A549 (cell line): ENCODE data around the gene MAP3K13.
A peak's percentile ranks its signal among the peaks of the same experiment; 100 is the strongest.

Experiments
- CBX8 ChIP-seq: fragments of 200-600 bp; sonication (generic); IDR thresholded peaks from 2 replicates; pipeline ENCODE4 v1.6.1; 2016
- CEBPB ChIP-seq, 2 experiments: fragments of >200 bp in 1 of 2; sonication (Bioruptor Twin) in 1 of 2; formaldehyde crosslinking in 1 of 2; IDR thresholded peaks; 2 replicates each; pipeline ENCODE4 v1.6.1; 2012 to 2016
- CTCF ChIP-seq: fragments of >200 bp; sonication (Bioruptor Twin); formaldehyde crosslinking; IDR thresholded peaks from 3 replicates; pipeline ENCODE4 v1.5.1; 2016
- EP300 ChIP-seq, 2 experiments: fragments of >200 bp; sonication (Bioruptor Twin); formaldehyde crosslinking; IDR thresholded peaks; 2 replicates in 1 of 2; 3 replicates in 1 of 2; pipeline ENCODE4 v1.6.1; 2016 to 2017
- HDAC2 ChIP-seq: fragments of 200-600 bp; sonication (generic); IDR thresholded peaks from 2 replicates; pipeline ENCODE4 v1.6.1; 2016
- HEYL ChIP-seq: fragments of 250-450 bp; sonication (Bioruptor Pico); IDR thresholded peaks from 2 replicates; pipeline ENCODE4 v1.8.0; 2021; ENCODE audit warnings: mild to moderate bottlenecking, moderate library complexity
- MAX ChIP-seq: IDR thresholded peaks from 2 replicates; pipeline ENCODE4 v1.6.1; 2012
- POLR2A ChIP-seq: IDR thresholded peaks from 2 replicates; pipeline ENCODE4 v1.6.1; 2012; ENCODE audit warnings: mild to moderate bottlenecking, low read length
- RCOR1 ChIP-seq: fragments of 150-350 bp; IDR thresholded peaks from 2 replicates; pipeline ENCODE4 v1.6.1; 2014; ENCODE audit warnings: antibody characterized with exemption, low read length, low read depth
- REST ChIP-seq: fragments of 200-600 bp; sonication (generic); IDR thresholded peaks from 2 replicates; pipeline ENCODE4 v1.6.1; 2016; ENCODE audit warnings: antibody characterized with exemption, mild to moderate bottlenecking, moderate library complexity
- RFX5 ChIP-seq: fragments of 450-650 bp; IDR thresholded peaks from 2 replicates; pipeline ENCODE4 v1.7.1; 2014; ENCODE audit warnings: antibody characterized with exemption, mild to moderate bottlenecking, moderate library complexity

GRCh38 chr3:185498503-185499396, 135.8 kb downstream of the MAP3K13 start, which contains the start of gene TMEM41A:
- TF ChIP-seq POLR2A (peak; percentile 76), CTCF (0 out of 3 replicates have a peak, but pooled peaks have one; percentile 2), CBX8 (no peak), HDAC2 (no peak), RCOR1 (no peak), MAX (peak; percentile 80), EP300 (IDR thresholded peaks at IDR 0.05) (no peak), RFX5 (no peak), CEBPB (IDR thresholded peaks at IDR 0.05) (no peak), HEYL (CRISPR knock-in tag) (no peak), REST (no peak)
